Neural cell (in vitro differentiated cells): Measurements from ENCODE around the gene L2HGDH. TPM values are rescaled to one million over a fixed set of nuclear protein-coding genes. Genes with fewer than 3 reads are reported as not detected.

Experiments used
- H2AFZ ChIP-seq: fragments of 200-600, 300-800 bp; sonication (generic), shearing (Covaris generic); 2 replicates; pipeline ENCODE4 v1.6.0; 2014; ENCODE audit warnings: low read depth, mild to moderate bottlenecking, antibody characterized with exemption, low read length, moderate library complexity
- H3F3A ChIP-seq: fragments of 200-600 bp; shearing (Covaris generic); 2 replicates; pipeline ENCODE4 v1.6.1; 2016; ENCODE audit warnings: mild to moderate bottlenecking, moderate library complexity, mixed read lengths, antibody characterized with exemption, low read length; ENCODE audit not compliant: insufficient read depth, poor library complexity, severe bottlenecking
- H3K27ac ChIP-seq: fragments of 200-600, 300-800 bp; sonication (generic), shearing (Covaris generic); 2 replicates; pipeline ENCODE4 v1.5.1; 2014; ENCODE audit warnings: mild to moderate bottlenecking, low read length, moderate library complexity
- H3K27me3 ChIP-seq: fragments of 300-800, 200-600 bp; sonication (generic), shearing (Covaris generic); 2 replicates; pipeline ENCODE4 v1.6.0; 2014; ENCODE audit warnings: mild to moderate bottlenecking, low read depth, low read length, moderate library complexity; ENCODE audit not compliant: insufficient read depth
- H3K36me3 ChIP-seq: fragments of 300-800, 200-600 bp; sonication (generic), shearing (Covaris generic); 2 replicates; pipeline ENCODE4 v1.5.1; 2014; ENCODE audit warnings: mild to moderate bottlenecking, antibody characterized with exemption, low read length, moderate library complexity; ENCODE audit not compliant: insufficient read depth
- H3K4me2 ChIP-seq: fragments of 300-800, 200-600 bp; sonication (generic), shearing (Covaris generic); 2 replicates; pipeline ENCODE4 v1.6.0; 2014; ENCODE audit warnings: mild to moderate bottlenecking, low read length
- H3K4me3 ChIP-seq: fragments of 300-800, 200-600 bp; sonication (generic), shearing (Covaris generic); 2 replicates; pipeline ENCODE4 v1.5.1; 2014; ENCODE audit warnings: mild to moderate bottlenecking, low read length, moderate library complexity
- H3K79me2 ChIP-seq: fragments of 200-600 bp; shearing (Covaris generic); replicated peaks from 2 replicates; pipeline ENCODE4 v1.6.0; 2014; ENCODE audit warnings: mild to moderate bottlenecking, low read length, moderate library complexity; ENCODE audit not compliant: insufficient read depth
- H3K9ac ChIP-seq: fragments of 300-800, 200-600 bp; sonication (generic), shearing (Covaris generic); 2 replicates; pipeline ENCODE4 v1.6.1; 2016; ENCODE audit warnings: mild to moderate bottlenecking, low read length, mixed read lengths
- H3K9me2 ChIP-seq: fragments of 200-600 bp; shearing (Covaris generic); 2 replicates; pipeline ENCODE4 v1.6.1; 2016; ENCODE audit warnings: mild to moderate bottlenecking, low read length, mixed read lengths; ENCODE audit not compliant: insufficient read depth
- H3K9me3 ChIP-seq: fragments of 200-600, 300-800 bp; sonication (generic), shearing (Covaris generic); 2 replicates; pipeline ENCODE4 v1.6.1; 2016; ENCODE audit warnings: mild to moderate bottlenecking, mixed run types, low read length, moderate library complexity, mixed read lengths
- H4K20me1 ChIP-seq: fragments of 200-600 bp; shearing (Covaris generic); 2 replicates; pipeline ENCODE4 v1.6.1; 2016; ENCODE audit warnings: mild to moderate bottlenecking, mixed run types; ENCODE audit not compliant: insufficient read depth
- CTCF ChIP-seq: fragments of 450-650 bp; IDR thresholded peaks from 2 replicates; pipeline ENCODE4 v1.5.1; 2014; ENCODE audit warnings: antibody characterized with exemption, mild to moderate bottlenecking, moderate library complexity; ENCODE audit not compliant: poor library complexity, severe bottlenecking
- EP300 ChIP-seq: fragments of 450-650 bp; conservative IDR thresholded peaks from 2 replicates; pipeline ENCODE4 v1.6.1; 2014; ENCODE audit warnings: antibody characterized with exemption, mild to moderate bottlenecking, moderate library complexity; ENCODE audit not compliant: poor library complexity, severe bottlenecking
- EZH2 ChIP-seq: fragments of 200-600, 300-800 bp; shearing (Covaris generic), sonication (generic); IDR thresholded peaks from 2 replicates; pipeline ENCODE4 v1.6.1; 2014; ENCODE audit warnings: antibody characterized with exemption, low read length, borderline replicate concordance, mild to moderate bottlenecking; ENCODE audit not compliant: insufficient read depth, poor library complexity, severe bottlenecking
- MXI1 ChIP-seq: fragments of 450-650 bp; conservative IDR thresholded peaks from 2 replicates; pipeline ENCODE4 v1.6.1; 2014; ENCODE audit warnings: antibody characterized with exemption, mild to moderate bottlenecking; ENCODE audit not compliant: poor library complexity, severe bottlenecking
- POLR2AphosphoS5 ChIP-seq: IDR thresholded peaks from 2 replicates; pipeline ENCODE4 v1.6.1; 2012
- RAD21 ChIP-seq: fragments of 450-650 bp; conservative IDR thresholded peaks from 2 replicates; pipeline ENCODE4 v1.6.1; 2014; ENCODE audit warnings: antibody characterized with exemption, mild to moderate bottlenecking, moderate library complexity
- SMC3 ChIP-seq: fragments of 450-650 bp; conservative IDR thresholded peaks from 2 replicates; pipeline ENCODE4 v1.6.1; 2014; ENCODE audit warnings: antibody characterized with exemption, mild to moderate bottlenecking, moderate library complexity; ENCODE audit not compliant: poor library complexity
- TAF1 ChIP-seq: IDR thresholded peaks from 2 replicates; pipeline ENCODE4 v1.6.1; 2012; ENCODE audit warnings: low read depth
- polyA plus RNA-seq: library from polyadenylated mRNA; depleted of rRNA; stranded (reverse); fragments of >200 nt; gene quantifications from 2 replicates; pipeline ENCODE4 v1.2.3, GENCODE V29; 2014
- TF ChIP-seq, protein P1 (sequence below): IDR thresholded peaks from 2 replicates; pipeline ENCODE4 v1.6.1; 2012; ENCODE audit warnings: borderline replicate concordance

The L2HGDH gene
- polyA plus RNA-seq, 1 donor from 2014 or later, result 8.9 TPM

GRCh38 chr14:50340045-50340444 is 28.0 kb upstream of the L2HGDH start:
- no peaks in the 10 kb centered on the region for H3K9me3 ChIP-seq
- H4K20me1 ChIP-seq, result no peaks in the 10 kb centered on the region
- no peak for TF ChIP-seq MXI1
- TF ChIP-seq TAF1, result no peak
- TF ChIP-seq EP300, result no peak
- TF ChIP-seq EZH2, result no peak
- TF ChIP-seq CTCF, result no peak
- TF ChIP-seq RAD21, result no peak
- TF ChIP-seq SMC3, result no peak
- TF ChIP-seq, protein P1, sequence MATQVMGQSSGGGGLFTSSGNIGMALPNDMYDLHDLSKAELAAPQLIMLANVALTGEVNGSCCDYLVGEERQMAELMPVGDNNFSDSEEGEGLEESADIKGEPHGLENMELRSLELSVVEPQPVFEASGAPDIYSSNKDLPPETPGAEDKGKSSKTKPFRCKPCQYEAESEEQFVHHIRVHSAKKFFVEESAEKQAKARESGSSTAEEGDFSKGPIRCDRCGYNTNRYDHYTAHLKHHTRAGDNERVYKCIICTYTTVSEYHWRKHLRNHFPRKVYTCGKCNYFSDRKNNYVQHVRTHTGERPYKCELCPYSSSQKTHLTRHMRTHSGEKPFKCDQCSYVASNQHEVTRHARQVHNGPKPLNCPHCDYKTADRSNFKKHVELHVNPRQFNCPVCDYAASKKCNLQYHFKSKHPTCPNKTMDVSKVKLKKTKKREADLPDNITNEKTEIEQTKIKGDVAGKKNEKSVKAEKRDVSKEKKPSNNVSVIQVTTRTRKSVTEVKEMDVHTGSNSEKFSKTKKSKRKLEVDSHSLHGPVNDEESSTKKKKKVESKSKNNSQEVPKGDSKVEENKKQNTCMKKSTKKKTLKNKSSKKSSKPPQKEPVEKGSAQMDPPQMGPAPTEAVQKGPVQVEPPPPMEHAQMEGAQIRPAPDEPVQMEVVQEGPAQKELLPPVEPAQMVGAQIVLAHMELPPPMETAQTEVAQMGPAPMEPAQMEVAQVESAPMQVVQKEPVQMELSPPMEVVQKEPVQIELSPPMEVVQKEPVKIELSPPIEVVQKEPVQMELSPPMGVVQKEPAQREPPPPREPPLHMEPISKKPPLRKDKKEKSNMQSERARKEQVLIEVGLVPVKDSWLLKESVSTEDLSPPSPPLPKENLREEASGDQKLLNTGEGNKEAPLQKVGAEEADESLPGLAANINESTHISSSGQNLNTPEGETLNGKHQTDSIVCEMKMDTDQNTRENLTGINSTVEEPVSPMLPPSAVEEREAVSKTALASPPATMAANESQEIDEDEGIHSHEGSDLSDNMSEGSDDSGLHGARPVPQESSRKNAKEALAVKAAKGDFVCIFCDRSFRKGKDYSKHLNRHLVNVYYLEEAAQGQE, result no peak
- TF ChIP-seq POLR2AphosphoS5, result no peak

GRCh38 chr14:50339178-50339804 is 27.3 kb upstream of the L2HGDH start:
- no peaks in the 10 kb centered on the region for H3K9me3 ChIP-seq
- H3K79me2 ChIP-seq, result no peaks in the 10 kb centered on the region
- H3F3A ChIP-seq, result no peaks in the 10 kb centered on the region
- H3K9me2 ChIP-seq, result no peaks in the 10 kb centered on the region
- no peak overlapping the region for H3K4me3 ChIP-seq
- no peak overlapping the region for H3K4me2 ChIP-seq
- no peak overlapping the region for H3K27ac ChIP-seq
- no peaks in the 10 kb centered on the region for H3K36me3 ChIP-seq
- no peak overlapping the region for H3K9ac ChIP-seq
- no peak overlapping the region for H2AFZ ChIP-seq
- H4K20me1 ChIP-seq, result no peaks in the 10 kb centered on the region
- TF ChIP-seq POLR2AphosphoS5, result no peak
- no peak for TF ChIP-seq EZH2
- TF ChIP-seq EP300, result no peak
- no peak for TF ChIP-seq CTCF
- no peak for TF ChIP-seq RAD21
- TF ChIP-seq, protein P1, result no peak
- TF ChIP-seq SMC3, result no peak
- no peak for TF ChIP-seq TAF1
- no peak for TF ChIP-seq MXI1
- H3K27me3 ChIP-seq, result no peaks in the 10 kb centered on the region

More at GRCh38 chr14:50340045-50340444, 28.0 kb upstream of the L2HGDH start:
- Histone ChIP-seq H3K36me3 (no peaks in the 10 kb centered on the region), H3K27ac (no peak overlapping the region), H3K4me3 (no peak overlapping the region), H3K9ac (no peak overlapping the region), H3F3A (no peaks in the 10 kb centered on the region), H3K4me2 (no peak overlapping the region), H3K9me2 (no peaks in the 10 kb centered on the region), H3K79me2 (no peaks in the 10 kb centered on the region), H2AFZ (no peak overlapping the region), H3K27me3 (no peaks in the 10 kb centered on the region)
